ENCODE data around the gene NUFIP1. TPM values are rescaled to one million over a fixed set of nuclear protein-coding genes. Genes with fewer than 3 reads are reported as not detected.

The NUFIP1 gene
- total RNA-seq, 1 experiment from 2014 or later, result 17.1 TPM

DNA sequence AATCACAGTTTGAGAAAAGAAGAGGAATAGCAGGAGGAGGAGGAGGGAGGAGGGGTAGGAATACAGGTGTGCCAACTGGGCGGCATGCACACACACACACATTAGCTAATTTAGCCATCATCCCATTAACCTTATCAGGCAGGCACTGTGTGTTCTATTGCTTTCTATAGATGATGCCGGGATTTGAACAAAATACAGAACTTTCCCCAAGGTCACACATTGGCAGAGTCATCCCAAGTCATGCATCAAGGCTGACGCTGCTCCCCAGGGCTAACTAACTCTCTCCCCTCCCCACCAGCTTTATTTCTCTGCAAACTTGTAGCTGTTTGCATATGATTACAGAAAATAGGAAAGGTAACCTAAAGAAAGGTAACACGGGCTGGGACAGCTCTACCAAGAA lies 83.0 kb downstream of the NUFIP1 start:
- no CpG with 5 or more reads among the region's 4 CpGs for WGBS (ENCODE audit: extremely low coverage, insufficient read length, low lambda C conversion rate)

More for the DNA sequence above, 83.0 kb downstream of the NUFIP1 start:
- Histone ChIP-seq H2AFZ (ENCODE audit: low read length) (no peak overlapping the region), H3K18ac (ENCODE audit: insufficient read length, low read depth, low read length) (no peak overlapping the region), H2BK12ac (ENCODE audit: insufficient read length, low read depth, low read length) (no peak overlapping the region), H4K5ac (ENCODE audit: insufficient read length, low read depth, low read length) (no peak overlapping the region), H3K27me3 (ENCODE audit: insufficient read depth, low read length) (no peaks in the 10 kb centered on the region), H3K9me3 (ENCODE audit: control insufficient read depth, low read depth, low read length) (peaks cover 4% of the 10 kb centered on the region), H4K8ac (replicated peaks; ENCODE audit: insufficient read length, low read depth, low read length) (no peak overlapping the region), H2BK20ac (ENCODE audit: low read depth, low read length, poor library complexity, severe bottlenecking) (no peak overlapping the region), H4K91ac (ENCODE audit: insufficient read length, low read depth, low read length) (no peak overlapping the region), H3K14ac (ENCODE audit: insufficient read depth, low read length) (no peak overlapping the region), H2BK5ac (ENCODE audit: insufficient read length, low read length) (no peak overlapping the region), H3K56ac (ENCODE audit: insufficient read length, low read depth, low read length) (no peak overlapping the region), H2AK5ac (ENCODE audit: insufficient read length, low read length) (no peak overlapping the region), H3T11ph (ENCODE audit: low read length) (no peak overlapping the region), H2BK15ac (ENCODE audit: low read depth, low read length) (no peak overlapping the region), H3K79me1 (ENCODE audit: insufficient read depth, low read depth, low read length, poor library complexity, severe bottlenecking) (no peaks in the 10 kb centered on the region), H3K9ac (ENCODE audit: extremely low read depth, insufficient read length, low read length) (no peak overlapping the region), H3K4me2 (ENCODE audit: insufficient read depth, insufficient read length, low read length) (no peak overlapping the region), H4K20me1 (ENCODE audit: control insufficient read depth, insufficient read depth, insufficient read length) (no peaks in the 10 kb centered on the region), H3K23ac (ENCODE audit: insufficient read length, low read depth, low read length) (no peak overlapping the region), H3K23me2 (ENCODE audit: insufficient read length, low read depth, low read length, poor library complexity, severe bottlenecking) (no peaks in the 10 kb centered on the region), H3K27ac (ENCODE audit: insufficient read length, low read depth, low read length) (no peak overlapping the region), H2BK120ac (ENCODE audit: low read depth, low read length, poor library complexity, severe bottlenecking) (no peak overlapping the region), H3K4ac (ENCODE audit: low read depth, low read length) (no peak overlapping the region), H3K4me1 (ENCODE audit: insufficient read depth, low read length) (no peaks in the 10 kb centered on the region; the same call in 1 of the 2 replicates), H3K79me2 (ENCODE audit: insufficient read depth, low read length) (no peaks in the 10 kb centered on the region)
- TF ChIP-seq, protein P1, sequence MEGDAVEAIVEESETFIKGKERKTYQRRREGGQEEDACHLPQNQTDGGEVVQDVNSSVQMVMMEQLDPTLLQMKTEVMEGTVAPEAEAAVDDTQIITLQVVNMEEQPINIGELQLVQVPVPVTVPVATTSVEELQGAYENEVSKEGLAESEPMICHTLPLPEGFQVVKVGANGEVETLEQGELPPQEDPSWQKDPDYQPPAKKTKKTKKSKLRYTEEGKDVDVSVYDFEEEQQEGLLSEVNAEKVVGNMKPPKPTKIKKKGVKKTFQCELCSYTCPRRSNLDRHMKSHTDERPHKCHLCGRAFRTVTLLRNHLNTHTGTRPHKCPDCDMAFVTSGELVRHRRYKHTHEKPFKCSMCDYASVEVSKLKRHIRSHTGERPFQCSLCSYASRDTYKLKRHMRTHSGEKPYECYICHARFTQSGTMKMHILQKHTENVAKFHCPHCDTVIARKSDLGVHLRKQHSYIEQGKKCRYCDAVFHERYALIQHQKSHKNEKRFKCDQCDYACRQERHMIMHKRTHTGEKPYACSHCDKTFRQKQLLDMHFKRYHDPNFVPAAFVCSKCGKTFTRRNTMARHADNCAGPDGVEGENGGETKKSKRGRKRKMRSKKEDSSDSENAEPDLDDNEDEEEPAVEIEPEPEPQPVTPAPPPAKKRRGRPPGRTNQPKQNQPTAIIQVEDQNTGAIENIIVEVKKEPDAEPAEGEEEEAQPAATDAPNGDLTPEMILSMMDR (conservative IDR thresholded peaks at IDR 0.05), result no peak
- Mint-ChIP-seq H3K27ac (no peak overlapping the region), H3K36me3 (ENCODE audit: insufficient read depth in 1 of 3, low read depth in 3 of 3) (peaks cover 5 to 8% (median 5%) of the 10 kb centered on the region in 3 experiments; a peak in 5 of 7 replicates), H3K27me3 (ENCODE audit: low read depth) (peaks cover 4% of the 10 kb centered on the region), H3K4me1 (peaks cover 39 to 45% of the 10 kb centered on the region in 2 experiments), H3K9me3 (peaks cover 8 to 10% of the 10 kb centered on the region in 2 experiments; a peak in 4 of 5 replicates), H3K4me3 (no peak overlapping the region; a peak in 1 of 5 replicates)
- DNase-seq, result no peak
